ENCODE data around the gene TENM4. TPM values are rescaled to one million over a fixed set of nuclear protein-coding genes. Genes with fewer than 3 reads are reported as not detected.

TENM4 gene
- polyA plus RNA-seq, 1 donor from 2014 or later = 16.8 TPM

DNA sequence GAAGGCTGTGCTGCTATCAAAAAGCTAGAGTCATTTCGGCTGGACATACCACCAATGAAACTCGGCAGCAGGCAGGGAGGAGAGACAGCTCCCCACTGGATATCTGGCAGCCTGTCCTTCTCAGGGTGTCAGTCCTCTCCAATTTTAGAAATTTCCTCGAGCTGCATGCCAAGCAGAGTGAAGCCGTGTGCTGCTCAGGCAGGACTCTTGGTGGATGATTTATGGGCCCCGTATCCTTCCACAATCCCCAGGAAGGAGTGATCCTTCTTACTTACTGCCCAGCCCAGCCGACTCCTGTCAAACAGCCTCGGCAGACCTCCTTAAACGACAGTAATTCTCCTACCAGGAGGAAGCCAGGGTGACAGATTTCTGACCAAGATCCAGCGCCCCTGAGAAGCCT, 410.4 kb downstream of the TENM4 start (continued):
- TF ChIP-seq, protein P1, sequence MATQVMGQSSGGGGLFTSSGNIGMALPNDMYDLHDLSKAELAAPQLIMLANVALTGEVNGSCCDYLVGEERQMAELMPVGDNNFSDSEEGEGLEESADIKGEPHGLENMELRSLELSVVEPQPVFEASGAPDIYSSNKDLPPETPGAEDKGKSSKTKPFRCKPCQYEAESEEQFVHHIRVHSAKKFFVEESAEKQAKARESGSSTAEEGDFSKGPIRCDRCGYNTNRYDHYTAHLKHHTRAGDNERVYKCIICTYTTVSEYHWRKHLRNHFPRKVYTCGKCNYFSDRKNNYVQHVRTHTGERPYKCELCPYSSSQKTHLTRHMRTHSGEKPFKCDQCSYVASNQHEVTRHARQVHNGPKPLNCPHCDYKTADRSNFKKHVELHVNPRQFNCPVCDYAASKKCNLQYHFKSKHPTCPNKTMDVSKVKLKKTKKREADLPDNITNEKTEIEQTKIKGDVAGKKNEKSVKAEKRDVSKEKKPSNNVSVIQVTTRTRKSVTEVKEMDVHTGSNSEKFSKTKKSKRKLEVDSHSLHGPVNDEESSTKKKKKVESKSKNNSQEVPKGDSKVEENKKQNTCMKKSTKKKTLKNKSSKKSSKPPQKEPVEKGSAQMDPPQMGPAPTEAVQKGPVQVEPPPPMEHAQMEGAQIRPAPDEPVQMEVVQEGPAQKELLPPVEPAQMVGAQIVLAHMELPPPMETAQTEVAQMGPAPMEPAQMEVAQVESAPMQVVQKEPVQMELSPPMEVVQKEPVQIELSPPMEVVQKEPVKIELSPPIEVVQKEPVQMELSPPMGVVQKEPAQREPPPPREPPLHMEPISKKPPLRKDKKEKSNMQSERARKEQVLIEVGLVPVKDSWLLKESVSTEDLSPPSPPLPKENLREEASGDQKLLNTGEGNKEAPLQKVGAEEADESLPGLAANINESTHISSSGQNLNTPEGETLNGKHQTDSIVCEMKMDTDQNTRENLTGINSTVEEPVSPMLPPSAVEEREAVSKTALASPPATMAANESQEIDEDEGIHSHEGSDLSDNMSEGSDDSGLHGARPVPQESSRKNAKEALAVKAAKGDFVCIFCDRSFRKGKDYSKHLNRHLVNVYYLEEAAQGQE (IDR thresholded peaks at IDR 0.05; ENCODE audit: borderline replicate concordance) = no peak

DNA sequence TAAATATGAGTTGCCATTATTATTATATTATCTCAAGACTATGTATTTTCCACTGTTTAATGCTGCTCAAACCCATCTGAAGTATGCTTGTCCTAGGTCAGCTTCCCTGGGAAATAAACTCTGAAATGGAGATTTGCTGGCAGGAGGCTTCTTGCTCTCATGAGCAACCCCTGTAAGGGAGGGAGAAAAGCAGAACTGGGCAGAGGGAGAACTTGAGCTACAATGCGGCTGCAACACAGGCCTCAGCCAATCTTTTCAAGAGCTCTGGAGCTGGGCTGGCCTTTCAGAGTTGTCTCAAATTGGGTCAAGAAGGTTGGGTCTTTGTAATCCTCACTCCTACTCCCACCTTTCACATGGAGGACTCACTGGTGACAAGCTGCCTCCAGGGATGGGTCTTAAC, 412.6 kb downstream of the TENM4 start:
- no peaks in the 10 kb centered on the region for H3K9me2 ChIP-seq (ENCODE audit: insufficient read depth, low read length)
- H3K4me2 ChIP-seq (ENCODE audit: low read length) = no peak overlapping the region
- H3K27me3 ChIP-seq (ENCODE audit: insufficient read depth, low read depth, low read length) = no peaks in the 10 kb centered on the region
- no peak overlapping the region for H2AFZ ChIP-seq (ENCODE audit: low read depth, low read length)
- no peaks in the 10 kb centered on the region for H3F3A ChIP-seq (ENCODE audit: insufficient read depth, low read length, poor library complexity, severe bottlenecking)
- TF ChIP-seq, protein P1 (IDR thresholded peaks at IDR 0.05; ENCODE audit: borderline replicate concordance) = no peak
- TF ChIP-seq EZH2 (IDR thresholded peaks at IDR 0.05; ENCODE audit: borderline replicate concordance, insufficient read depth, low read length, poor library complexity, severe bottlenecking) = no peak
- no peak for TF ChIP-seq RAD21 (conservative IDR thresholded peaks at IDR 0.05)
- TF ChIP-seq, protein P2, sequence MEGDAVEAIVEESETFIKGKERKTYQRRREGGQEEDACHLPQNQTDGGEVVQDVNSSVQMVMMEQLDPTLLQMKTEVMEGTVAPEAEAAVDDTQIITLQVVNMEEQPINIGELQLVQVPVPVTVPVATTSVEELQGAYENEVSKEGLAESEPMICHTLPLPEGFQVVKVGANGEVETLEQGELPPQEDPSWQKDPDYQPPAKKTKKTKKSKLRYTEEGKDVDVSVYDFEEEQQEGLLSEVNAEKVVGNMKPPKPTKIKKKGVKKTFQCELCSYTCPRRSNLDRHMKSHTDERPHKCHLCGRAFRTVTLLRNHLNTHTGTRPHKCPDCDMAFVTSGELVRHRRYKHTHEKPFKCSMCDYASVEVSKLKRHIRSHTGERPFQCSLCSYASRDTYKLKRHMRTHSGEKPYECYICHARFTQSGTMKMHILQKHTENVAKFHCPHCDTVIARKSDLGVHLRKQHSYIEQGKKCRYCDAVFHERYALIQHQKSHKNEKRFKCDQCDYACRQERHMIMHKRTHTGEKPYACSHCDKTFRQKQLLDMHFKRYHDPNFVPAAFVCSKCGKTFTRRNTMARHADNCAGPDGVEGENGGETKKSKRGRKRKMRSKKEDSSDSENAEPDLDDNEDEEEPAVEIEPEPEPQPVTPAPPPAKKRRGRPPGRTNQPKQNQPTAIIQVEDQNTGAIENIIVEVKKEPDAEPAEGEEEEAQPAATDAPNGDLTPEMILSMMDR (IDR thresholded peaks at IDR 0.05; ENCODE audit: poor library complexity, severe bottlenecking) = no peak
- no peak for TF ChIP-seq EP300 (conservative IDR thresholded peaks at IDR 0.05; ENCODE audit: poor library complexity, severe bottlenecking)
- TF ChIP-seq POLR2AphosphoS5 (IDR thresholded peaks at IDR 0.05) = no peak
- no peak for TF ChIP-seq MXI1 (conservative IDR thresholded peaks at IDR 0.05; ENCODE audit: poor library complexity, severe bottlenecking)
- no peak for TF ChIP-seq SMC3 (conservative IDR thresholded peaks at IDR 0.05; ENCODE audit: poor library complexity)
- no peak for TF ChIP-seq TAF1 (IDR thresholded peaks at IDR 0.05; ENCODE audit: low read depth)
- H3K9me3 ChIP-seq (ENCODE audit: low read length) = no peaks in the 10 kb centered on the region
- no peaks in the 10 kb centered on the region for H3K79me2 ChIP-seq (replicated peaks; ENCODE audit: insufficient read depth, low read length)
- no peak overlapping the region for H3K27ac ChIP-seq (ENCODE audit: low read length)
- no peak overlapping the region for H3K9ac ChIP-seq (ENCODE audit: low read length)
- H4K20me1 ChIP-seq (ENCODE audit: insufficient read depth) = no peaks in the 10 kb centered on the region
- no peak overlapping the region for H3K4me3 ChIP-seq (ENCODE audit: low read length)
- no peaks in the 10 kb centered on the region for H3K36me3 ChIP-seq (ENCODE audit: insufficient read depth, low read length)
